K562 (cell line): ENCODE results near the gene IRGQ. TPM values are rescaled to one million over a fixed set of nuclear protein-coding genes. Genes with fewer than 3 reads are reported as not detected.

Source experiments
- ARID2 ChIP-seq: fragments of 450-650 bp; IDR thresholded peaks from 2 replicates; pipeline ENCODE4 v1.6.1; 2017; ENCODE audit warnings: antibody characterized with exemption, mild to moderate bottlenecking
- CBX1 ChIP-seq: sonication (generic); IDR thresholded peaks from 2 replicates; pipeline ENCODE4 v1.6.1; 2016; ENCODE audit warnings: antibody characterized with exemption, low read depth, mild to moderate bottlenecking
- E2F5 ChIP-seq: sonication (generic); formaldehyde crosslinking; IDR thresholded peaks from 2 replicates; pipeline ENCODE4 v1.8.0; 2022; ENCODE audit warnings: mild to moderate bottlenecking, missing genetic modification reagents
- ELF2 ChIP-seq: fragments of 250-450 bp; sonication (Bioruptor Pico); IDR thresholded peaks from 2 replicates; pipeline ENCODE4 v1.5.0; 2021; ENCODE audit warnings: mild to moderate bottlenecking
- HINFP ChIP-seq: fragments of 450-650 bp; conservative IDR thresholded peaks from 2 replicates; pipeline ENCODE4 v1.6.1; 2016; ENCODE audit warnings: missing genetic modification characterization, low read depth, mild to moderate bottlenecking, control low read depth, missing compliant biosample characterization
- IFI16 ChIP-seq: fragments of 250-450 bp; sonication (Bioruptor Pico); IDR thresholded peaks from 2 replicates; pipeline ENCODE4 v2.1.2; 2022; ENCODE audit warnings: mild to moderate bottlenecking, inconsistent platforms
- KAT7 ChIP-seq: sonication (generic); formaldehyde crosslinking; IDR thresholded peaks from 2 replicates; pipeline ENCODE4 v1.8.0; 2022; ENCODE audit warnings: missing genetic modification reagents, mild to moderate bottlenecking, borderline replicate concordance
- KAT8 ChIP-seq: fragments of 450-650 bp; IDR thresholded peaks from 2 replicates; pipeline ENCODE4 v1.6.1; 2016; ENCODE audit warnings: low read depth, mild to moderate bottlenecking
- NR4A1 ChIP-seq, 2 experiments: fragments of 250-450 bp in 1 of 2; fragments of 450-650 bp in 1 of 2; sonication (Bioruptor Pico) in 1 of 2; IDR thresholded peaks; 2 replicates each; pipeline versions ENCODE4 v1.4.0 to v1.6.1; 2016 to 2020; ENCODE audit warnings: mild to moderate bottlenecking in 2 of 2, missing compliant biosample characterization in 1 of 2, missing genetic modification characterization in 1 of 2, moderate library complexity in 1 of 2
- NUFIP1 ChIP-seq: fragments of 450-650 bp; IDR thresholded peaks from 2 replicates; pipeline ENCODE4 v1.6.1; 2018; ENCODE audit not compliant: partially characterized antibody
- PHF21A ChIP-seq: fragments of 450-650 bp; IDR thresholded peaks from 2 replicates; pipeline ENCODE4 v1.6.1; 2017; ENCODE audit warnings: low read depth, borderline replicate concordance
- PRPF4 ChIP-seq: fragments of 200-400 bp; formaldehyde crosslinking; IDR thresholded peaks from one replicate; pipeline ENCODE4 v1.6.1; 2017; ENCODE audit warnings: low read length, low read depth, mild to moderate bottlenecking; ENCODE audit not compliant: insufficient read depth, poor library complexity, severe bottlenecking
- PTRF ChIP-seq: fragments of 450-650 bp; IDR thresholded peaks from 2 replicates; pipeline ENCODE4 v1.6.1; 2016; ENCODE audit warnings: mild to moderate bottlenecking, missing genetic modification characterization, missing compliant biosample characterization
- SRSF3 ChIP-seq: fragments of 200-400 bp; formaldehyde crosslinking; IDR thresholded peaks from 2 replicates; pipeline ENCODE4 v1.6.1; 2016; ENCODE audit warnings: mild to moderate bottlenecking, low read length, moderate library complexity; ENCODE audit not compliant: insufficient read depth
- STAT5B ChIP-seq: fragments of 250-450 bp; sonication (Bioruptor Pico); IDR thresholded peaks from 2 replicates; pipeline ENCODE4 v1.8.0; 2021; ENCODE audit warnings: mild to moderate bottlenecking, inconsistent platforms
- ZNF444 ChIP-seq: fragments of 250-450 bp; sonication (Bioruptor Pico); IDR thresholded peaks from 2 replicates; pipeline ENCODE4 v1.4.0; 2020; ENCODE audit warnings: mild to moderate bottlenecking, moderate library complexity
- ZNF445 ChIP-seq: fragments of 250-450 bp; sonication (Bioruptor Pico); IDR thresholded peaks from 2 replicates; pipeline ENCODE4 v1.4.0; 2020; ENCODE audit warnings: low read depth, mild to moderate bottlenecking, moderate library complexity
- polyA plus RNA-seq, 8 experiments: library from polyadenylated mRNA; depleted of rRNA in 4 of 8; stranded (reverse) in 5 of 8; unstranded in 3 of 8; fragments of >200 nt; fragmentation: Nextera tagmentation in 2 of 8; fragmentation: Illumina TruSeq in 1 of 8; extraction: Ambion mirVana in 2 of 8; extraction: Trizol in 1 of 8; gene quantifications; 2 replicates each; pipeline versions ENCODE4 v1.2.1 to v1.2.3, GENCODE V29; 2011 to 2014; ENCODE audit warnings: inconsistent platforms in 1 of 8, missing spikeins in 1 of 8
- total RNA-seq, 7 experiments: library from RNA; depleted of rRNA in 6 of 7; stranded (reverse); fragments of >200 nt in 6 of 7; fragmentation: Illumina TruSeq in 2 of 7; extraction: Trizol in 2 of 7; gene quantifications; 2 replicates each; pipeline versions ENCODE4 v1.2.1 to v1.2.3, GENCODE V29; 2011 to 2021; ENCODE audit warnings: low replicate concordance in 1 of 7
- TF ChIP-seq, protein P1 (sequence below): fragments of 450-650 bp; IDR thresholded peaks from 2 replicates; pipeline ENCODE4 v1.6.1; 2018; ENCODE audit not compliant: partially characterized antibody
- TF ChIP-seq, protein P2 (sequence below): fragments of 450-650 bp; formaldehyde crosslinking; IDR thresholded peaks from 2 replicates; pipeline ENCODE4 v1.4.0; 2022; ENCODE audit warnings: missing genetic modification characterization

The IRGQ gene
- total and polyA plus RNA-seq, 9 of the 15 experiments (the other 6 are each of a cell fraction or from before 2014, with no cell fraction given): 3.5 to 19.2 (median 7.9) TPM

- no peak for TF ChIP-seq ARID2
- no peak for TF ChIP-seq E2F5 (CRISPR knock-in tag)
- TF ChIP-seq NUFIP1: no peak
- no peak for TF ChIP-seq ZNF445 (CRISPR knock-in tag)
- 0 out of 2 replicates have a peak, but pooled peaks have one; percentile 54 for TF ChIP-seq ZNF444 (CRISPR knock-in tag)
- TF ChIP-seq SRSF3: no peak
- TF ChIP-seq, protein P1, sequence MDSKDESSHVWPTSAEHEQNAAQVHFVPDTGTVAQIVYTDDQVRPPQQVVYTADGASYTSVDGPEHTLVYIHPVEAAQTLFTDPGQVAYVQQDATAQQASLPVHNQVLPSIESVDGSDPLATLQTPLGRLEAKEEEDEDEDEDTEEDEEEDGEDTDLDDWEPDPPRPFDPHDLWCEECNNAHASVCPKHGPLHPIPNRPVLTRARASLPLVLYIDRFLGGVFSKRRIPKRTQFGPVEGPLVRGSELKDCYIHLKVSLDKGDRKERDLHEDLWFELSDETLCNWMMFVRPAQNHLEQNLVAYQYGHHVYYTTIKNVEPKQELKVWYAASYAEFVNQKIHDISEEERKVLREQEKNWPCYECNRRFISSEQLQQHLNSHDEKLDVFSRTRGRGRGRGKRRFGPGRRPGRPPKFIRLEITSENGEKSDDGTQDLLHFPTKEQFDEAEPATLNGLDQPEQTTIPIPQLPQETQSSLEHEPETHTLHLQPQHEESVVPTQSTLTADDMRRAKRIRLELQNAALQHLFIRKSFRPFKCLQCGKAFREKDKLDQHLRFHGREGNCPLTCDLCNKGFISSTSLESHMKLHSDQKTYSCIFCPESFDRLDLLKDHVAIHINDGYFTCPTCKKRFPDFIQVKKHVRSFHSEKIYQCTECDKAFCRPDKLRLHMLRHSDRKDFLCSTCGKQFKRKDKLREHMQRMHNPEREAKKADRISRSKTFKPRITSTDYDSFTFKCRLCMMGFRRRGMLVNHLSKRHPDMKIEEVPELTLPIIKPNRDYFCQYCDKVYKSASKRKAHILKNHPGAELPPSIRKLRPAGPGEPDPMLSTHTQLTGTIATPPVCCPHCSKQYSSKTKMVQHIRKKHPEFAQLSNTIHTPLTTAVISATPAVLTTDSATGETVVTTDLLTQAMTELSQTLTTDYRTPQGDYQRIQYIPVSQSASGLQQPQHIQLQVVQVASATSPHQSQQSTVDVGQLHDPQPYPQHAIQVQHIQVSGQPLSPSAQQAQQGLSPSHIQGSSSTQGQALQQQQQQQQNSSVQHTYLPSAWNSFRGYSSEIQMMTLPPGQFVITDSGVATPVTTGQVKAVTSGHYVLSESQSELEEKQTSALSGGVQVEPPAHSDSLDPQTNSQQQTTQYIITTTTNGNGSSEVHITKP: no peak
- TF ChIP-seq IFI16 (CRISPR knock-in tag): no peak
- TF ChIP-seq NR4A1 (CRISPR knock-in tag; IDR thresholded peaks at IDR 0.05): no peak
- TF ChIP-seq NR4A1 (tag; IDR thresholded peaks at IDR 0.05): no peak
- TF ChIP-seq, protein P2, sequence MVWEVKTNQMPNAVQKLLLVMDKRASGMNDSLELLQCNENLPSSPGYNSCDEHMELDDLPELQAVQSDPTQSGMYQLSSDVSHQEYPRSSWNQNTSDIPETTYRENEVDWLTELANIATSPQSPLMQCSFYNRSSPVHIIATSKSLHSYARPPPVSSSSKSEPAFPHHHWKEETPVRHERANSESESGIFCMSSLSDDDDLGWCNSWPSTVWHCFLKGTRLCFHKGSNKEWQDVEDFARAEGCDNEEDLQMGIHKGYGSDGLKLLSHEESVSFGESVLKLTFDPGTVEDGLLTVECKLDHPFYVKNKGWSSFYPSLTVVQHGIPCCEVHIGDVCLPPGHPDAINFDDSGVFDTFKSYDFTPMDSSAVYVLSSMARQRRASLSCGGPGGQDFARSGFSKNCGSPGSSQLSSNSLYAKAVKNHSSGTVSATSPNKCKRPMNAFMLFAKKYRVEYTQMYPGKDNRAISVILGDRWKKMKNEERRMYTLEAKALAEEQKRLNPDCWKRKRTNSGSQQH (CRISPR knock-in tag): peak; percentile 51; the same call in 1 of the 2 replicates
- TF ChIP-seq KAT7: no peak
- TF ChIP-seq KAT8: no peak
- no peak for TF ChIP-seq PTRF (tag)
- TF ChIP-seq ELF2: no peak
- TF ChIP-seq CBX1: no peak
- TF ChIP-seq STAT5B: no peak
- no peak for TF ChIP-seq HINFP
- TF ChIP-seq PRPF4: no peak
- TF ChIP-seq PHF21A: no peak
Observed at GRCh38 chr19:43575156-43575950, 20.6 kb downstream of the IRGQ start, which contains the start of the genes PINLYP and XRCC1 (continued).
